ENCODE data around the gene PTAFR. TPM values are rescaled to one million over a fixed set of nuclear protein-coding genes. Genes with fewer than 3 reads are reported as not detected.
A peak's percentile ranks its signal among the peaks of the same experiment; 100 is the strongest.

The PTAFR gene
- total RNA-seq, 1 donor from 2014 or later = 0.19 TPM

- H3K36me3 Mint-ChIP-seq (ENCODE audit: insufficient read depth) = no peaks in the 10 kb centered on the region
- peak; percentile 25 for DNase-seq (ENCODE audit: low spot score, unreplicated experiment)
- H3K27ac Mint-ChIP-seq = peak overlapping the region; percentile 91
- no peak for TF ChIP-seq CTCF (IDR thresholded peaks at IDR 0.05; ENCODE audit: unreplicated experiment)
- no peaks in the 10 kb centered on the region for H3K27me3 Mint-ChIP-seq
- H3K4me3 Mint-ChIP-seq (ENCODE audit: low read depth) = peak overlapping the region; percentile 77
- peaks cover 9% of the 10 kb centered on the region for H3K4me1 Mint-ChIP-seq (ENCODE audit: low read depth)
- no peaks in the 10 kb centered on the region for H3K9me3 Mint-ChIP-seq (ENCODE audit: low read depth)
These were observed 71.5 kb downstream of the PTAFR start for GRCh38 chr1:28104866-28105467.

DNA sequence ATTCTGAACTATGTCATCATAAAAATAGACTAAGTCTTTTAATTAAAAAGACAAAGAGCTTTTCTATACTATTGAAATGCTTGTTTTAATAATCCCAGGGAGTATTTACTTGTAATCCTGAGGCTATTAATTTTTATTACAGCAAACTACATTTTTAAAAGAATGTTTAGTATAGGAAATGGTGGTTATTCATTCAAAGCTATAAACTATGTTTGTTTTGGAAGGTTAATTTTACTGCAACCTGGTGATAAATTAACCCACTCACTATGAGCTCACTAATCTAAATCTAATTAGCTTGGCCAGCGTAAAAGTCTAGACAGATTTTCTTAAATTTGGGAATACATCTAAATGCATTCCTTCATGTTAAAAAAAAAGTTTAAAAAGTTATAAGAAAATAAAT, 74.3 kb downstream of the PTAFR start:
- Mint-ChIP-seq H3K9me3 (ENCODE audit: low read depth) (no peaks in the 10 kb centered on the region), H3K4me3 (ENCODE audit: low read depth) (no peak overlapping the region), H3K27me3 (no peaks in the 10 kb centered on the region), H3K27ac (no peak overlapping the region), H3K36me3 (ENCODE audit: insufficient read depth) (no peaks in the 10 kb centered on the region), H3K4me1 (ENCODE audit: low read depth) (peaks cover 9% of the 10 kb centered on the region)
- DNase-seq (ENCODE audit: low spot score, unreplicated experiment) = no peak
- TF ChIP-seq CTCF (IDR thresholded peaks at IDR 0.05; ENCODE audit: unreplicated experiment) = no peak

DNA sequence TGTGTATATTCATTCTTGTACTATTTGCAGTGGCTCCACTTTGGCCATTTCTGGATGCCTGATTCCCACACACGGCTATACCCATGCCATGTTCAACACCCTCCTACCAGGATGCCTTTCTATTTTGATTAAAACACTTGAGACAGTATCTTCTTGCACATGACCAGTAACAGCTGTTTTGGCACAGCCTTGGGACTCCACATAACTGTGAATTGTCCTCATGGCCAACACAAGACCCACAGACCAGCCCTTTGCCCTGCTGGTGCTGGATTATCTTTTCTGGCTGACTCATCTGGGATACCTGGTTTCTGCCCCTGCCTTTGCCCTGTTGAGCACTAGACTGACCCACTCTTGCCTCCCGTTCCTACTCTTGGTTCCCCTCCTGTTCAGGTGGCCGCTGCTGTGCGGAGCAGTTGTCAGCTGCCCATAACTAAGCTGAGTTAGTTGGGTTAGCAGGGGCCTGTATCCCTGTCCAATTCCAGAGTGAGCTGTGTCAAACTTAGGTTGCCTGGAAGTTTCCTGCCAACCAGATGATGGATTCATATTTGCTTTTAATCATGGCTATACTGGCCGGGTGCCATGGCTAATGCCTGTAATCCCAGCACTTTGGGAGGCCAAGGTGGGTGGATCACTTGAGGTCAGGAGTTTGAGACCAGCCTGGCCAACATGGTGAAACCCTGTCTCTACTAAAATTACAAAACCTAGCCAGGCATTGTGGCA, 77.3 kb downstream of the PTAFR start:
- Mint-ChIP-seq H3K4me1 (ENCODE audit: low read depth) (no peaks in the 10 kb centered on the region), H3K9me3 (ENCODE audit: low read depth) (no peaks in the 10 kb centered on the region), H3K27ac (no peak overlapping the region), H3K27me3 (peaks cover 3% of the 10 kb centered on the region), H3K4me3 (ENCODE audit: low read depth) (no peak overlapping the region), H3K36me3 (ENCODE audit: insufficient read depth) (no peaks in the 10 kb centered on the region)
- TF ChIP-seq CTCF (IDR thresholded peaks at IDR 0.05; ENCODE audit: unreplicated experiment) = no peak
- DNase-seq (ENCODE audit: low spot score, unreplicated experiment) = no peak

Other genes starting within 250 kb of the PTAFR start
- gene SMPDL3B, start 241.7 kb downstream of the PTAFR start, total RNA-seq = 18.5 and 19.0 TPM in 2 replicates
- gene XKR8, start 216.7 kb downstream of the PTAFR start, total RNA-seq = 17.0 and 17.3 TPM in 2 replicates
- gene EYA3, start 88.1 kb downstream of the PTAFR start, total RNA-seq = 41.3 and 42.5 TPM in 2 replicates
- gene DNAJC8, start 56.3 kb upstream of the PTAFR start, total RNA-seq = 87.1 and 90.3 TPM in 2 replicates
- gene ATP5IF1, start 59.4 kb upstream of the PTAFR start, total RNA-seq = 130 and 152 TPM in 2 replicates
- 22.2 and 25.8 TPM in 2 replicates for gene SESN2, start 82.8 kb upstream of the PTAFR start, total RNA-seq
- gene MED18, start 152.3 kb upstream of the PTAFR start, total RNA-seq = 13.2 and 13.3 TPM in 2 replicates
- 74.6 and 80.6 TPM in 2 replicates for gene PHACTR4, start 193.1 kb upstream of the PTAFR start, total RNA-seq